Kidney epithelial cell (primary cell): ENCODE measurements around the gene RNASE8. TPM values are rescaled to one million over a fixed set of nuclear protein-coding genes. Genes with fewer than 3 reads are reported as not detected.

Experiments
- DNase-seq: peaks from one replicate; pipeline ENCODE4 v3.0.0-alpha.2; 2010; ENCODE audit warnings: low read depth
- H3K27me3 ChIP-seq: 2 replicates; pipeline ENCODE4 v1.6.0; 2011; ENCODE audit warnings: low read length; ENCODE audit not compliant: control insufficient read depth, insufficient read depth
- H3K36me3 ChIP-seq: 2 replicates; pipeline ENCODE4 v1.5.1; 2011; ENCODE audit warnings: low read length; ENCODE audit not compliant: control insufficient read depth, insufficient read depth
- H3K4me3 ChIP-seq: 2 replicates; pipeline ENCODE4 v1.5.1; 2011; ENCODE audit warnings: low read depth, mild to moderate bottlenecking, control low read depth, low read length
- total RNA-seq: library from RNA; depleted of rRNA; stranded (reverse); fragments of >200 nt; gene quantifications from 2 replicates; pipeline ENCODE4 v1.2.3, GENCODE V29; 2015
- TF ChIP-seq, protein P1 (sequence below): IDR thresholded peaks from 2 replicates; pipeline ENCODE4 v1.5.1; 2011; ENCODE audit warnings: mild to moderate bottlenecking, moderate library complexity, low read length, control low read depth, inconsistent platforms; ENCODE audit not compliant: insufficient read depth, poor library complexity, severe bottlenecking

Gene RNASE8
- total RNA-seq, 1 donor from 2014 or later: not detected

DNA sequence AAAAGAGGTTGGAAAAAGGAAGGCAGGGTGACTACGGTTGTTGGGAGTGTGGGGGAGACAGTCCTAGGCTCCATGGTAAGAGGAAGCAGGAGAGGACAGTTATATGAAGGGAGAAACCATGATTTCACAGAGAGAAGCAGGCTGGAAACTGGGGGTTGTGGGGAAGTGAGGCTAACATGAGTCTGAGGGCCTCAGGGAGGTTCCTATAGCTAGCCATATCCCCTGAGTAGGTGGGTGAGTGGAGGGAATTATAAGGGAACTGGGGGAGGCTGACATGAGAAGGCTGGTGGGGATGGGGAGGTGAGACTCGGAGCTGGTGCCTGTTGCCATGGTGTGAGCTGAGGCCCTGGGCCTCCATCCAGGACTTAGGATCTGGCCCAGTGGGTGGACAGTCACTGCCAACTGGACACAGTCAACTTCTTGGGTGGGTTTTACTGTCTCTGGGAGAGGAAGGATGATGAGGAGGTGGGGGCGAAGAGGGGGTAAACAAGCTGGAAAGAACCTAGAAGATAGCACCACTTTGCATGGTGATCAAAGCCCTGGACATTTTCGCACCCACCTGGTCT lies 24.4 kb upstream of the RNASE8 start:
- Histone ChIP-seq H3K4me3 (no peak overlapping the region), H3K27me3 (peaks cover 8% of the 10 kb centered on the region)

DNA sequence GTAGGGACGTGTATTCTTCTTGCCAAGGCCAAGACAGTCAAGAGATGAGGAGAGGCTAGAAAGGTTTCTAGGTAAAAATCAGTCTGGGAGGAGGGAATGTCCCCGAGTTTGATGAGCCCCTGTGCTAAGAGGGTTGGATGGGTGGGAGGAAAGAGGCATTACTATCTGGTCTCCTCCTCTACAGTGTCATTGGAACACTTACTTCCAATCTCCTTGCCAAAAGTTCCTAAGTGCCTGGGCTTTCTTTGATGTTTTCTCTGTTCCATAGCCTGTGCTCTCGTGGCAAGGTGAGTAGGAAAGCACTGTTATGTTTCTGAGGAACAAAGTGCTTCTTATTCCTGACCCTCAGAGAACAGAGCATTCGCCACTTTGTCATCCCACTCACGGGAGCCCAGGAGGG lies 22.9 kb upstream of the RNASE8 start, which contains the start of gene RNASE13:
Gene RNASE13 (minus strand): TSS at position 101 of the 400 bp plus-strand sequence. CDS start 519 bp downstream, outside the sequence.
- Histone ChIP-seq H3K36me3 (no peaks in the 10 kb centered on the region), H3K27me3 (peaks cover 8% of the 10 kb centered on the region), H3K4me3 (no peak within 1 kb of the TSS)
- no peak for DNase-seq
- TF ChIP-seq, protein P1, sequence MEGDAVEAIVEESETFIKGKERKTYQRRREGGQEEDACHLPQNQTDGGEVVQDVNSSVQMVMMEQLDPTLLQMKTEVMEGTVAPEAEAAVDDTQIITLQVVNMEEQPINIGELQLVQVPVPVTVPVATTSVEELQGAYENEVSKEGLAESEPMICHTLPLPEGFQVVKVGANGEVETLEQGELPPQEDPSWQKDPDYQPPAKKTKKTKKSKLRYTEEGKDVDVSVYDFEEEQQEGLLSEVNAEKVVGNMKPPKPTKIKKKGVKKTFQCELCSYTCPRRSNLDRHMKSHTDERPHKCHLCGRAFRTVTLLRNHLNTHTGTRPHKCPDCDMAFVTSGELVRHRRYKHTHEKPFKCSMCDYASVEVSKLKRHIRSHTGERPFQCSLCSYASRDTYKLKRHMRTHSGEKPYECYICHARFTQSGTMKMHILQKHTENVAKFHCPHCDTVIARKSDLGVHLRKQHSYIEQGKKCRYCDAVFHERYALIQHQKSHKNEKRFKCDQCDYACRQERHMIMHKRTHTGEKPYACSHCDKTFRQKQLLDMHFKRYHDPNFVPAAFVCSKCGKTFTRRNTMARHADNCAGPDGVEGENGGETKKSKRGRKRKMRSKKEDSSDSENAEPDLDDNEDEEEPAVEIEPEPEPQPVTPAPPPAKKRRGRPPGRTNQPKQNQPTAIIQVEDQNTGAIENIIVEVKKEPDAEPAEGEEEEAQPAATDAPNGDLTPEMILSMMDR: no peak

More for the DNA sequence above, 24.4 kb upstream of the RNASE8 start:
- no peak for DNase-seq
- H3K36me3 ChIP-seq: no peaks in the 10 kb centered on the region
- TF ChIP-seq, protein P1: no peak

DNA sequence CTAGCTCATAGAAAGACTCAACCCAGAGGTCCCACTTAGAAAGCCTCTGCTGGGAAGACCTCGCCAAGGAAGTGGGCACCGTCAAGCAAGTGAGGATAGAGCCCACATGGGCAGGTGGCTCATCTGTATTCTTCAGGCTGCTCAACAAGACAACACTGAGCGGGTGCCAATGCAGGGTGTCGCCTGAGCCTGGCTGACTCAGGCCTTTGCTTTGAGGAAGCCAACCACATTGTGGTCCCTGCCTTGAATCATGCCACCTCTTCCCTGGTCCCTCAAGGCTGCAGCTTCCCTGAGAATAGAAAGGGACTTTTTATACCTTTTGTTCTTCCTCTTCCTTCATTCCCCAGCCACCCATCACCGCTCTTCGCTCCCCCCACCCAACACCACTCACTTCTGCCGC lies 20.9 kb upstream of the RNASE8 start:
- TF ChIP-seq, protein P1: no peak
- H3K27me3 ChIP-seq: peaks cover 5% of the 10 kb centered on the region

DNA sequence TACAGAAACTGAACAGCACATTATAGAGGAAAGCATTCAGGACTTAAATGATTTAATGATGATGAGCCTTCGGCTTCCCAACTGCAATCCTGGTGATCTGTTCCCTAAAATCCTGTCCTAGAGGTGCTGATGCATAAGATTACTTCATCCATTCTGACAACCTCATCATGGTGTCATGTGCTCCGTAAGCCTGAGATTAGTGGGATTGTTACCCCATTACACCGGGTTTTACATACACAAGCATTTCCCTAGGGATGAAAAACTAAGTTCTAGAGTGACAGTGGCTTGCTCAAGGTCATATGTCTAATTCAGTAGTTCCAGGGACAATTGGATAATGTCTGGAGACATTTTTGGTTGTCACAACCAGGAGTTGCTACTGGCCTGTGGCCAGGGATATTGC lies 20.5 kb upstream of the RNASE8 start:
- Histone ChIP-seq H3K36me3 (no peaks in the 10 kb centered on the region), H3K4me3 (no peak overlapping the region), H3K27me3 (peaks cover 2% of the 10 kb centered on the region)
- TF ChIP-seq, protein P1: no peak
- DNase-seq: no peak

More for the DNA sequence above, 20.9 kb upstream of the RNASE8 start:
- no peak overlapping the region for H3K4me3 ChIP-seq
- DNase-seq: no peak
- H3K36me3 ChIP-seq: no peaks in the 10 kb centered on the region

DNA sequence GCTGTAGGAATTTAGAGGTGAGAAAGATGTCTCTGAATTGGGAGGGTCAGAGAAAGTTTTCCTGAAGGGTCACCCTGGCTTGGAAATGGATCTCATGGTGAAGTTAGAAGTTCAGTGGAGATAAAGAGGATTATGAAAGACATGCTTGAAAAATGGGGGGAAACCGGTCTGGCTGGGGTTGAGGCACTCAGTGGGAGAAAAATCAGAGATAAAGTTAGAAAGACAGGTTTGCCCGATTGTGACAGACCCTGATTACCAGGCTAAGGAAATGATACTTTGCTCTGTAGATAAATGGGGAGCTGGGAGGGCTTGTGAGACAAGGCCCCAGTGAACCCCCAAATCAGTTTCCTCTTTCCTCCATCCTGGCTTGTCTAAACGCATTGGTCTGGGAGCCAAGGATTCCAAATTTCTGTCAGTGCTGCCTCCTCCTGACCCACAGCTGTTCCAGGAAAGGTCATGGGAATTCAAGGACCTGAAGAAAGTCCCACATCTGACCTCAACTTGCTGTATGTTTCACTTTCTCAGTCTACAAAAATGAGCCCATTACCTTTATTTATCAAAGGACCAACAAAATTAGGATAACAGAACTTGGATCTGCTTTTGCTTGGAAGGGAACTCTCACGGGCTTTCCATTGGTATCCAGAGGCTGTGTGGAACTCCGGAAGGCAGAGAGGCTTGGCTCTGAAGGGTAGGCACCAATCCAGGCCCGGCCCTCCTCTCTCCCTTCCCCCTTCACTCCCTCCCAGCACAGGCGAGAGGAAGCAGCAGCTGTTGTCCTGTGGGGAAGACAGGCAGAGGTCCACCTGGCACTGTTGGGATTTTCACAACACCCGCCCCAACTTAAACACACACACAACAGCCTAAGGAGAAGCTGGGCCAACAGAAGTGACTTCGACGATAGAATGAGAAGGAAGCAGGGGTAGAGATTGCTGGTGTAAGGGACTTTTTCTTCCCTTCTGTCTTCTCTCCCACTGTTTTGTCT lies 18.9 kb upstream of the RNASE8 start:
- Histone ChIP-seq H3K36me3 (no peaks in the 10 kb centered on the region), H3K27me3 (peaks cover 6% of the 10 kb centered on the region), H3K4me3 (no peak overlapping the region)
- TF ChIP-seq, protein P1: no peak
- DNase-seq: no peak
